A673 (cell line): Measurements from ENCODE around the gene CDC42SE2. TPM values are rescaled to one million over a fixed set of nuclear protein-coding genes. Genes with fewer than 3 reads are reported as not detected.

Experiments
- BruUV-seq: library from RNA; stranded (reverse); fragments of 400-500 nt; replicated peaks from 2 replicates; lab custom pipeline; 2021; lab: Mats Ljungman, UMichigan
- CTCF ChIA-PET: fragments of 300-600 bp; sonication (Branson Sonifier 250); formaldehyde crosslinking; loops from one replicate; lab custom pipeline; 2022; ENCODE audit warnings: antibody characterized with exemption; lab: Charles Lee
- POLR2A ChIA-PET: fragments of 300-600 bp; sonication (Branson Sonifier 250); formaldehyde crosslinking; loops from one replicate; lab custom pipeline; 2022; ENCODE audit warnings: antibody characterized with exemption; ENCODE audit not compliant: low non-redundant PET; lab: Charles Lee
- DNase-seq: peaks from one replicate; pipeline ENCODE4 v3.0.0-alpha.2; 2015; ENCODE audit warnings: low spot score
- H3K27ac ChIP-seq: fragments of 200-600 bp; sonication (generic); 2 replicates; pipeline ENCODE4 v1.5.1; 2016; ENCODE audit warnings: mixed run types, low read depth, mild to moderate bottlenecking, mixed read lengths, antibody characterized with exemption, low read length; ENCODE audit not compliant: poor library complexity, severe bottlenecking
- H3K27me3 ChIP-seq: fragments of 200-600 bp; sonication (generic); replicated peaks from 2 replicates; pipeline ENCODE4 v1.6.1; 2017; ENCODE audit warnings: mixed run types, low read depth, mild to moderate bottlenecking, mixed read lengths, antibody characterized with exemption, low read length; ENCODE audit not compliant: insufficient read depth, poor library complexity
- H3K36me3 ChIP-seq: fragments of 200-600 bp; sonication (generic); 2 replicates; pipeline ENCODE4 v1.6.1; 2016; ENCODE audit warnings: mixed run types, mild to moderate bottlenecking, mixed read lengths, antibody characterized with exemption, low read length; ENCODE audit not compliant: insufficient read depth, poor library complexity, severe bottlenecking
- H3K4me1 ChIP-seq: fragments of 200-600 bp; sonication (generic); 2 replicates; pipeline ENCODE4 v1.6.1; 2017; ENCODE audit warnings: mixed run types, mild to moderate bottlenecking, mixed read lengths, antibody characterized with exemption, low read length; ENCODE audit not compliant: insufficient read depth, poor library complexity, severe bottlenecking
- H3K4me3 ChIP-seq: fragments of 200-600 bp; sonication (generic); 2 replicates; pipeline ENCODE4 v1.5.1; 2016; ENCODE audit warnings: low read depth, mixed run types, mild to moderate bottlenecking, mixed read lengths, low read length; ENCODE audit not compliant: poor library complexity, severe bottlenecking
- H3K9me3 ChIP-seq: fragments of 200-600 bp; sonication (generic); 2 replicates; pipeline ENCODE4 v1.6.1; 2016; ENCODE audit warnings: mixed run types, low read depth, mild to moderate bottlenecking, mixed read lengths, antibody characterized with exemption, low read length; ENCODE audit not compliant: poor library complexity, severe bottlenecking
- EZH2 ChIP-seq: fragments of 200-600 bp; sonication (generic); IDR thresholded peaks from 2 replicates; pipeline ENCODE4 v1.6.1; 2017; ENCODE audit warnings: borderline replicate concordance, low read depth, mild to moderate bottlenecking, mixed read lengths, antibody characterized with exemption, low read length; ENCODE audit not compliant: poor library complexity, severe bottlenecking
- intact Hi-C: fragments of 100-400 bp; cut with micrococcal nuclease; formaldehyde crosslinking; loops from one replicate; pipeline ENCODE4 v1.10.0; 2022; ENCODE audit not compliant: unreplicated experiment
- total RNA-seq: library from RNA; stranded (reverse); gene quantifications from 2 replicates; pipeline ENCODE4 v1.2.3, GENCODE V29; 2021
- TF ChIP-seq, protein P1 (sequence below): fragments of 300-800, 200-600 bp; sonication (generic); conservative IDR thresholded peaks from 2 replicates; pipeline ENCODE4 v1.5.1; 2017; ENCODE audit warnings: low read depth, mild to moderate bottlenecking, antibody characterized with exemption, low read length, moderate library complexity, mixed read lengths

CDC42SE2 gene
- total RNA-seq, 1 experiment from 2014 or later = 25.5 TPM

DNA sequence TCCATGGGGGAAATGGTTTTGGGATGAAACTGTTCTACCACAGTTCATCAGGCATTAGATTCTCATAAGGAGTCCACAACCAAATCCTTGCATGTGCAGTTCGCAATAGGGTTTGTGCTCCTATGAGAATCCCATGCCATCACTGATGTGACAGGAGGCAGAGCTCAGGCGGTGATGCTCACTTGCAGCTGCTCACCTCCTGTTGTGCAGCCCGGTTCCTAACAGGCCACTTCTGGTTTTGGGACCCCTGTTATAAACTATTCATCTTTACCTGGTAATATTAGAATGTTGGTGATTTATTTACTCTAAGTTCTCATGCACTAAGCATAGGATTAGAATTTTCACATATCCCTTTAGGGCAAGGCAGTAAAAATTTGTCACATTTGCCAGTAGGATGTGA, 122.3 kb downstream of the CDC42SE2 start:
- Histone ChIP-seq H3K4me1 (peaks cover 13% of the 10 kb centered on the region), H3K27me3 (no peaks in the 10 kb centered on the region), H3K4me3 (no peak overlapping the region), H3K27ac (no peak overlapping the region), H3K9me3 (no peaks in the 10 kb centered on the region), H3K36me3 (no peaks in the 10 kb centered on the region)
- POLR2A ChIA-PET = no interaction called here
- CTCF ChIA-PET = no interaction called here
- TF ChIP-seq, protein P1, sequence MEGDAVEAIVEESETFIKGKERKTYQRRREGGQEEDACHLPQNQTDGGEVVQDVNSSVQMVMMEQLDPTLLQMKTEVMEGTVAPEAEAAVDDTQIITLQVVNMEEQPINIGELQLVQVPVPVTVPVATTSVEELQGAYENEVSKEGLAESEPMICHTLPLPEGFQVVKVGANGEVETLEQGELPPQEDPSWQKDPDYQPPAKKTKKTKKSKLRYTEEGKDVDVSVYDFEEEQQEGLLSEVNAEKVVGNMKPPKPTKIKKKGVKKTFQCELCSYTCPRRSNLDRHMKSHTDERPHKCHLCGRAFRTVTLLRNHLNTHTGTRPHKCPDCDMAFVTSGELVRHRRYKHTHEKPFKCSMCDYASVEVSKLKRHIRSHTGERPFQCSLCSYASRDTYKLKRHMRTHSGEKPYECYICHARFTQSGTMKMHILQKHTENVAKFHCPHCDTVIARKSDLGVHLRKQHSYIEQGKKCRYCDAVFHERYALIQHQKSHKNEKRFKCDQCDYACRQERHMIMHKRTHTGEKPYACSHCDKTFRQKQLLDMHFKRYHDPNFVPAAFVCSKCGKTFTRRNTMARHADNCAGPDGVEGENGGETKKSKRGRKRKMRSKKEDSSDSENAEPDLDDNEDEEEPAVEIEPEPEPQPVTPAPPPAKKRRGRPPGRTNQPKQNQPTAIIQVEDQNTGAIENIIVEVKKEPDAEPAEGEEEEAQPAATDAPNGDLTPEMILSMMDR = no peak
- TF ChIP-seq EZH2 = no peak
- intact Hi-C loops = no loop called here
- no peak for DNase-seq
- BruUV-seq = no TSS peak

DNA sequence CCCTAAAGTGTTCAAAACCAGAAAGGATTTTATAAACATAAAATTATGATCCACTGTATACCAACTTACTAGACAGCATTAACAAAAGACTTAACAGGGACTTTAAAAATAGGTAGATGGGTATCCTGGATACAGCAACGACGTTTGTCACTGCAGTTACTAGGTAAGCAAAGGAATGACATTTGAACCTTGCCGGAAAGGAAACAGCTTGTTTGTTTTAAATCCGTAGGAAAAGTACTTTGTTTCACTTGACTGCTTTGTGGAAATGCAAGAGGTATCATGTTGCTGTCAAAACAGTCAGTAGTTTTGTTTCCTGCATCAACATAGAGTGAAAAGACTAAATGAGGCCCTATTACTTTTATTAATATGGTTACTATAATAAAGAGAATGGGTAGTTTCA, 122.9 kb downstream of the CDC42SE2 start:
- intact Hi-C loops = no loop called here
- ChIA-PET POLR2A (no interaction called here), CTCF (no interaction called here)
- Histone ChIP-seq H3K4me3 (no peak overlapping the region), H3K27me3 (no peaks in the 10 kb centered on the region), H3K27ac (no peak overlapping the region), H3K4me1 (peaks cover 11% of the 10 kb centered on the region), H3K9me3 (no peaks in the 10 kb centered on the region), H3K36me3 (peaks cover 2% of the 10 kb centered on the region)
- no peak for DNase-seq
- BruUV-seq = no TSS peak
- no peak for TF ChIP-seq EZH2
- TF ChIP-seq, protein P1 = no peak

DNA sequence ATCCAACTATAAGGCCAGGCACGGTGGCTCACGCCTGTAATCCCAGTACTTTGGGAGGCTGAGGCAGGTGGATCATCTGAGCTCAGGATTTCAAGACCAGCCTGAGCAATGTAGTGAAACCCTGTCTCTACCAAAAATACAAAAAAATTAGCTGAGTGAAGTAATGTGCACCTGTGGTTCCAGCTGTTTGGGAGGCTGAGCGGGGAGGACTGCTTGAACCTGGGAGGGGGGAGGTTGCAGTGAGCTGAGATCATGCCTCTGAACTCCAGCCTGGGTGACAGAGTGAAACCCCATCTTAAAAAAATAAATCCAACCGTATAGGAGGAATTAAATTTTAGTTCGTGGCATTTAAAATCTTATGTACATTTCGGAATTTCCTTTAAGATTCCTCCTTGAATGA, 123.4 kb downstream of the CDC42SE2 start:
- intact Hi-C loops = no loop called here
- TF ChIP-seq, protein P1 = no peak
- no peak for TF ChIP-seq EZH2
- CTCF ChIA-PET = no interaction called here
- no peak overlapping the region for H3K4me3 ChIP-seq
- H3K36me3 ChIP-seq = peaks cover 6% of the 10 kb centered on the region
- no peak overlapping the region for H3K27ac ChIP-seq
- H3K27me3 ChIP-seq = no peaks in the 10 kb centered on the region
- POLR2A ChIA-PET = no interaction called here
- no TSS peak for BruUV-seq
- H3K9me3 ChIP-seq = no peaks in the 10 kb centered on the region
- DNase-seq = no peak
- H3K4me1 ChIP-seq = peaks cover 6% of the 10 kb centered on the region
